Hepatocyte (in vitro differentiated cells): ENCODE results near the gene AGO3. TPM values are rescaled to one million over a fixed set of nuclear protein-coding genes. Genes with fewer than 3 reads are reported as not detected.
A peak's percentile ranks its signal among the peaks of the same experiment; 100 is the strongest.

Experiments used
- DNase-seq: peaks from one replicate; pipeline ENCODE4 v3.0.0-alpha.2; 2016; ENCODE audit warnings: low spot score
- H2AFZ ChIP-seq: fragments of 200-600 bp; sonication (generic); 2 replicates; pipeline ENCODE4 v1.6.0; 2016; ENCODE audit warnings: antibody characterized with exemption, mild to moderate bottlenecking
- H3K27ac ChIP-seq: fragments of 200-600 bp; sonication (generic); 2 replicates; pipeline ENCODE4 v1.5.1; 2016; ENCODE audit warnings: mild to moderate bottlenecking
- H3K27me3 ChIP-seq: fragments of 200-600 bp; sonication (generic); 2 replicates; pipeline ENCODE4 v1.6.1; 2016
- H3K36me3 ChIP-seq: fragments of 200-600 bp; sonication (generic); replicated peaks from 2 replicates; pipeline ENCODE4 v1.5.1; 2016; ENCODE audit warnings: low read depth; ENCODE audit not compliant: insufficient read depth
- H3K4me1 ChIP-seq: fragments of 200-600 bp; sonication (generic); 2 replicates; pipeline ENCODE4 v1.5.1; 2016; ENCODE audit warnings: mild to moderate bottlenecking, moderate library complexity; ENCODE audit not compliant: insufficient read depth
- H3K4me2 ChIP-seq: fragments of 200-600 bp; sonication (generic); 2 replicates; pipeline ENCODE4 v1.6.0; 2016
- H3K4me3 ChIP-seq: fragments of 200-600 bp; sonication (generic); 2 replicates; pipeline ENCODE4 v1.5.1; 2016; ENCODE audit warnings: mild to moderate bottlenecking
- H3K79me2 ChIP-seq: fragments of 200-600 bp; sonication (generic); 2 replicates; pipeline ENCODE4 v1.6.0; 2017; ENCODE audit warnings: mild to moderate bottlenecking
- H3K9me2 ChIP-seq: fragments of 200-600 bp; sonication (generic); replicated peaks from 2 replicates; pipeline ENCODE4 v1.6.0; 2017; ENCODE audit warnings: mild to moderate bottlenecking; ENCODE audit not compliant: insufficient read depth
- H3K9me3 ChIP-seq: fragments of 200-600 bp; sonication (generic); 2 replicates; pipeline ENCODE4 v1.5.1; 2016; ENCODE audit warnings: low read depth, mild to moderate bottlenecking
- H4K20me1 ChIP-seq: fragments of 200-600 bp; sonication (generic); 2 replicates; pipeline ENCODE4 v1.6.0; 2016; ENCODE audit warnings: mild to moderate bottlenecking; ENCODE audit not compliant: insufficient read depth, poor library complexity, severe bottlenecking
- CTCF ChIP-seq: fragments of 200-600 bp; sonication (generic); IDR thresholded peaks from 2 replicates; pipeline ENCODE4 v1.5.1; 2016; ENCODE audit warnings: antibody characterized with exemption, mild to moderate bottlenecking; ENCODE audit not compliant: poor library complexity
- EZH2 ChIP-seq: fragments of 200-600 bp; sonication (generic); IDR thresholded peaks from 2 replicates; pipeline ENCODE4 v1.6.1; 2016; ENCODE audit warnings: antibody characterized with exemption, mild to moderate bottlenecking, borderline replicate concordance
- EZH2phosphoT487 ChIP-seq: fragments of 200-600 bp; sonication (generic); IDR thresholded peaks from one replicate; pipeline ENCODE4 v1.6.1; 2018; ENCODE audit warnings: antibody characterized with exemption, mild to moderate bottlenecking, low read depth, moderate library complexity; ENCODE audit not compliant: unreplicated experiment, severe bottlenecking
- WGBS: methylation state at CpG from one replicate; pipeline ENCODE4 v1.1.6; 2016; ENCODE audit warnings: low lambda C conversion rate; ENCODE audit errors: missing lambda C conversion rate; 5-methylcytosine and 5-hydroxymethylcytosine counted together
- polyA plus RNA-seq: library from polyadenylated mRNA; unstranded; fragments of >200 nt; fragmentation: Nextera tagmentation; extraction: Ambion mirVana; gene quantifications from 2 replicates; pipeline ENCODE4 v1.2.1, GENCODE V29; 2016
- total RNA-seq: library from RNA; depleted of rRNA; stranded (reverse); fragments of >200 nt; gene quantifications from 2 replicates; pipeline ENCODE4 v1.2.3, GENCODE V29; 2014

The AGO3 gene
- total and polyA plus RNA-seq, 2 experiments from 2014 or later: 16.9 to 24.4 TPM

- no peak overlapping the region for H3K4me2 ChIP-seq
- WGBS: 91% methylated on average over 3 of the region's 4 CpGs
- no peaks in the 10 kb centered on the region for H3K27me3 ChIP-seq
- H3K9me3 ChIP-seq: no peaks in the 10 kb centered on the region
- no peak overlapping the region for H2AFZ ChIP-seq
- no peak for TF ChIP-seq CTCF
- no peak for TF ChIP-seq EZH2phosphoT487
- TF ChIP-seq EZH2: no peak
- DNase-seq: no peak
- no peak overlapping the region for H3K4me3 ChIP-seq
- H3K36me3 ChIP-seq: no peaks in the 10 kb centered on the region
- H3K27ac ChIP-seq: no peak overlapping the region
- no peaks in the 10 kb centered on the region for H4K20me1 ChIP-seq
- H3K4me1 ChIP-seq: peaks cover 24% of the 10 kb centered on the region
- H3K79me2 ChIP-seq: no peaks in the 10 kb centered on the region
- H3K9me2 ChIP-seq: no peaks in the 10 kb centered on the region
Measured at GRCh38 chr1:36111151-36111550, 180.2 kb downstream of the AGO3 start.

- Histone ChIP-seq H3K9me2 (no peaks in the 10 kb centered on the region), H3K36me3 (no peaks in the 10 kb centered on the region), H3K4me2 (no peak overlapping the region), H3K4me1 (peaks cover 23% of the 10 kb centered on the region), H3K27me3 (no peaks in the 10 kb centered on the region), H4K20me1 (no peaks in the 10 kb centered on the region), H2AFZ (no peak overlapping the region), H3K79me2 (no peaks in the 10 kb centered on the region), H3K4me3 (no peak overlapping the region), H3K27ac (no peak overlapping the region), H3K9me3 (no peaks in the 10 kb centered on the region)
- TF ChIP-seq CTCF: no peak
- TF ChIP-seq EZH2: no peak
- TF ChIP-seq EZH2phosphoT487: no peak
- DNase-seq: no peak
- 89% methylated on average over 9 of the region's 9 CpGs for WGBS
Measured at GRCh38 chr1:36112823-36113222, 181.9 kb downstream of the AGO3 start.

GRCh38 chr1:36114371-36114770 lies 183.5 kb downstream of the AGO3 start:
- Histone ChIP-seq H3K4me2 (no peak overlapping the region), H3K9me3 (no peaks in the 10 kb centered on the region), H3K36me3 (no peaks in the 10 kb centered on the region), H3K27ac (no peak overlapping the region), H3K79me2 (no peaks in the 10 kb centered on the region), H4K20me1 (no peaks in the 10 kb centered on the region), H3K4me3 (no peak overlapping the region), H2AFZ (no peak overlapping the region), H3K27me3 (no peaks in the 10 kb centered on the region), H3K9me2 (no peaks in the 10 kb centered on the region), H3K4me1 (peaks cover 28% of the 10 kb centered on the region)
- no peak for TF ChIP-seq CTCF
- no peak for TF ChIP-seq EZH2phosphoT487
- no peak for TF ChIP-seq EZH2
- WGBS: 87% methylated on average over 4 of the region's 5 CpGs
- DNase-seq: no peak

- H3K27me3 ChIP-seq: no peaks in the 10 kb centered on the region
- H4K20me1 ChIP-seq: no peaks in the 10 kb centered on the region
- no peak overlapping the region for H2AFZ ChIP-seq
- H3K4me2 ChIP-seq: peak overlapping the region; percentile 33
- H3K4me1 ChIP-seq: peaks cover 36% of the 10 kb centered on the region
- DNase-seq: peak; percentile 58
- H3K9me2 ChIP-seq: no peaks in the 10 kb centered on the region
- TF ChIP-seq CTCF (no peak), EZH2 (no peak), EZH2phosphoT487 (no peak)
- no peak overlapping the region for H3K4me3 ChIP-seq
- H3K36me3 ChIP-seq: no peaks in the 10 kb centered on the region
- H3K27ac ChIP-seq: peak overlapping the region; percentile 55
- H3K79me2 ChIP-seq: no peaks in the 10 kb centered on the region
- H3K9me3 ChIP-seq: no peaks in the 10 kb centered on the region
- WGBS: 66% methylated on average over 18 of the region's 18 CpGs
Measured at GRCh38 chr1:36115200-36115669, 184.3 kb downstream of the AGO3 start.
